Stimulated activated CD8-positive, alpha-beta memory T cell treated with anti-CD3 and anti-CD28 coated beads, Interleukin-7, amount 100 ng/mL, for 24 hours (primary cell): Measurements from ENCODE around the gene SHISA6.
"Not testable (repeated sequence)": the region's sequence is repeated elsewhere in the genome, so short reads cannot be mapped to it uniquely, and the experiment has no call there.

Experiments used
- DNase-seq: peaks from one replicate; pipeline ENCODE4 v3.0.0-alpha.2; 2020; ENCODE audit warnings: low read depth

SHISA6 gene

GRCh38 chr17:11267999-11268575 lies 27.1 kb downstream of the SHISA6 start:
- DNase-seq = no peak

DNA sequence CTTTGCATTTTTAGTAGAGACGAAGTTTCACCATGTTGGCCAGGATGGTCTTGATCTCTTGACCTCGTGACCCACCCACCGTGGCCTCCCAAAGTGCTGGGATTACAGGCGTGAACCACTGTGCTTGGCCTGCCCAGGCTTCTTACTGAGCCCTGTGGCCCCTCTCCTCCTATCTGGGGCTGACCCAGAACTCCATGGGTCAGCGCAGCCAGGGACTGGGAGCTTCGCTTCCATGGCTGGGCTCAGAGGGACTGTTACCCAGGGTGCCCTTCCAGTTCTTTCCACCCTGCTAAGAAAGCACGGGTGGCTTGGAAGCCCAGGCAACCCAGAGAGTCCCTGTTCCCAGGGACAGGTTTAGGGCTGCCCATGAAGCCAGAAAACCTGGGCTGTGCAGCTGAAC lies 28.2 kb downstream of the SHISA6 start:
- DNase-seq = no peak

DNA sequence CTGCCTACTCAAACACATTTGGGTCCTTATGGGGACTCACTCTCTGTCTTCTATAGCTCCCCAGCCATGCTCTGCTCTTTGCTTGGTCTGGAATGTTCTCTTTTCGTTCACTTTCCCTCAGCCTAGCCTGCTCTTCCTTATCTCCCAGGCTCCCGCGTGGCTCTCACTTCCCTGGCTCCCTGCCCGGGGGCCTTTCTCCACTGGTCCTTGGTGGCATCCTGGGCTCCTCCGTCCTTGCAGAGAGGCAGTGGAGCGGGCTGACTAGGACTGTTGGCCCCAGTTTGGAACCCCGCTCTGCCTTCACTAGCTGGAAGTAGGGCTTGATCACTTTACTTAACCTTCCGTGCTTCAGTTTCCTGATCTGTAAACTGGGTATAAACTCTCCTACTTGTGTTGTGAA lies 31.2 kb downstream of the SHISA6 start:
- DNase-seq = no peak

DNA sequence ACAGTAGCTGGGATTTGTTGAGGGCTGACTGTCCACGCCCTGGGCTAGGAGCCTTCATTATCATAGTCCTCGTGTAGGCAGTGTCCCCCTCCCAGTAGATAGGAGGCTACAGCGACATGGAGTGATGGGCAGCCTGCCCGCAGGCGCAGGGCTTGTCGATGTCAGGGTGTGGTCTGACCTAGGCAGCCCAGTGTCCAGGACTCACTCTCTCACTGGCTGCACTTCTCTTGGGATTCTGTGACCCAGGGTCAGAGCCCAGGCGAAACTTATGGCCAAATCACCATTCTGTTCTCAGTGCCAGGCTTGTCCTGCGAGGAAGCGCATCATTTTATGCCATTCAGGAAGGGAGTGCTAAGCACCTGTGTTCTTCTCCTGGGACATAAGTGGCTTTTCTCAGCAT lies 32.6 kb downstream of the SHISA6 start:
- no peak for DNase-seq

GRCh38 chr17:11274106-11274505 lies 33.1 kb downstream of the SHISA6 start:
- DNase-seq = no peak

- DNase-seq = no peak
These were observed 35.5 kb downstream of the SHISA6 start for GRCh38 chr17:11276486-11276885.

DNA sequence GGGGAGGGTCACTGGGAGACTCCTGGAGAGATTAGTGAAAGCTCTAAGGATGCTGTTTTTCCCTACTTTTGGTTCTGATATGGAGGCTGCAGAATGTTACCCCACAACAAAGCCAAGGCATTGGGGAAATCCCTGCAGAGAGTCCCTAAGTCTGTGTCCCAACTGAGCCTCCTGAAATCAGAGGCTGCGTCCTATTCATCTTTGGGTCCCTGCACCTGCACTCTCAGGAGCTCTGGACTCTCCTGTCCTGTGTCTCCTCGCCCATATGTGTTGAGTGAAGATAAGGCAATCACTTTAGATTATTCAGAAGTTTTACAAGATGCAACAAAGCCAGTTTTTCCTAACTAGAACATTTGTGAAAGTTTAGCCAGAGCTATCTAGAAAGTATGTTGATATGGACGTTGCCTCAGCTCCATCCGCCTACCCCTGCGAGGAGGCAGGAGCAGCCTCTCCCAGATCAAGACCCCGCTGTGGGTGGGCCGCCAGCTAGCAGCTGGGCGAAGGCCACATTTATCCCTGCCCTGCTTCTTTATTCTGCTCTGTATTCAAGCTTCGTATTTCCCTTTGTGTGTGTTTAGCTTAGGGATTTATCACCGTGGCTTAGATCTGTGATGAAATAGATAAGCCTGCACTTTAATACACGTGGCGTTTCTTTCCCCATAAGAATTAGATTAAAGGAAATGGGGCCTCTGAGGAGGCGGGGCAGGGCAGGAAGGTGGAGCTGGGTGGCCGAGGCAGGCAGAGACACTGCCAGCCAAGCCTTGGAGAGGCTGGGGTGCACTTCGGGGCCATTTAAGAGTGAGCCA lies 37.4 kb downstream of the SHISA6 start:
- DNase-seq = no peak

DNA sequence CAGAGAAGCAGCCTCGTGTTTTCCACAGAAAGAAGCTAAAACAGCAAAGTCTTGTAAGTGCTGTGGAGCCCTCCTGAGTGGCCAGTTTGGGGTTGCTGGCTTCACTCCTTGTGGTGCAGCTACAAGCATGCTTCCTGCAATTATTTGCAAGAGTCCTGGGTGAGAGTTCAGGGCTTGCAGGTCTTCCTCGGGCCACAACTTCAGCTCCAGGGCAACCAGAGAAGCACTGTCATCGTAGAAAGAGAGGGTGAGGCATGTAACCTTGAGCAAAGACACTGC lies 37.9 kb downstream of the SHISA6 start:
- no peak for DNase-seq

- no peak for DNase-seq
These were observed 38.8 kb downstream of the SHISA6 start for GRCh38 chr17:11279776-11280344.

- DNase-seq = no peak
These were observed 41.6 kb downstream of the SHISA6 start for GRCh38 chr17:11282586-11282985.

DNA sequence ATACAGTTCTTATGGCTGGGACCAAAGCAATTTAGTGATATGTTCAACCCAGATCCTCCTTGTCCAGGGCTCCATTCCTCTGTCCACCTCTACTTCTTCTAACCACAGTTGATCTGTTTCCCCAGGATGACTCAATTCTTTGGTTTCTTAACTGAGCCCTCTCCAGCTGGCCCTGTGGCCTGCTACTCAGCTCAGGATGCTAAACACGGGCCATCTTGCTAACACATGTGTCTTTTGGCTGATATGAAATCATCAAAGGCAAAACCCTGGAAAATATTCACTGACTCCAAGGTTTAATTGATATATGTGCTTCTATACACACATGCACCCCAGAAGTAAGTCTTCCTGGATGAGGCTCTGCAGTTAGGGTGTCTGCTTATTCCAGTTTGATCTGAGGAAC lies 43.8 kb downstream of the SHISA6 start:
- no peak for DNase-seq

DNA sequence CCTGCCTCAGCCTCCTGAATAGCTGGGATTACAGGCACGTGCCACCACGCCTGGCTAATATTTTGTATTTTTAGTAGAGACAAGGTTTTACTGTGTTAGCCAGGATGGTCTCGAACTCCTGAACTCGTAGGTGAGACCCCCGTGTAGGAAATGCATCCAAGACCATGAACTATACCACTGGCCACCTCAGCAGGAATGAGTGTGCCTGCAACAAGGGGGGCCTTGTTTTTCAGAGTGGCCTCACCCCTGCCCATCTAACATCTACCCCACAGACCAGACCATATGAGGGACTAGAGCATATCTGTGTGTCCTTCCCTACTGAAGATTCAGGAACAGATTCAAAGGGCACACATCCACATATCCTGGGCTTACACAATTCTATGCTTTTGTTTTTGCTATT lies 44.9 kb downstream of the SHISA6 start:
- DNase-seq = no peak

DNA sequence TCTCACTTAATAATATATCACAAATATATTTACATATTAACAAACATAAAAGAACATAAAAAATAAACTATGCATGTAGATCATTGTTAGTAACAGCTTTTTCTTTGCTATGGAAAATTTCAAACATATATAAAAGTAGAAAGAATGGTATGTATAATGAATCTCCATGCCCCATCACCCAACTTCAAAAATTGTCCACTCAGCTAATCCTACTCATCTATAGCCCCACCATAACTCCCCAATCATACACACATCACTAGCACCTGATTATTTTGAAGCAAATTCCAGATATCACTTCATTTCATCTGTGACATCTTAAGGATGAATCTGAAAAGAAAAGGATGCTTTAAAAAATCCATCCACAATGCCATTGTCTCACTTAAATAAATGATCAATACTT lies 46.8 kb downstream of the SHISA6 start:
- no peak for DNase-seq

DNA sequence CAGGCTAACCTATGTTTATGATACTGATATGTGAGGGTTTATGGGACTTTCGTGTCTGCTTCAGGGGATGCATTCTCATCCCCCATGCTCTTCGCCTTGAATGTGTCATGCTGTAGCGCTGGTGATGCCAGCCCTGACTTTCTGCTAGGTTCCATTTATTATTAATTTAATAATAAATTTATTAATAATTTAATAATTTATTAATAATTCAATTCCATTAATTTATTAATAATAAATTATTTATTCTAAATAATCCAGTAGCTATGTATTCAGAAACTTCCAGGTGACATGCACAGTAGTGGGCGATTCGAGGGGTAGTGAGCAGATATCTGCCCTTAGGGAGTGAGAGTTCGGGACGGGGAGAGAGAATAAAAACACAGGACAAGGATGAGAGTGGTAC lies 49.8 kb downstream of the SHISA6 start:
- DNase-seq = no peak

DNA sequence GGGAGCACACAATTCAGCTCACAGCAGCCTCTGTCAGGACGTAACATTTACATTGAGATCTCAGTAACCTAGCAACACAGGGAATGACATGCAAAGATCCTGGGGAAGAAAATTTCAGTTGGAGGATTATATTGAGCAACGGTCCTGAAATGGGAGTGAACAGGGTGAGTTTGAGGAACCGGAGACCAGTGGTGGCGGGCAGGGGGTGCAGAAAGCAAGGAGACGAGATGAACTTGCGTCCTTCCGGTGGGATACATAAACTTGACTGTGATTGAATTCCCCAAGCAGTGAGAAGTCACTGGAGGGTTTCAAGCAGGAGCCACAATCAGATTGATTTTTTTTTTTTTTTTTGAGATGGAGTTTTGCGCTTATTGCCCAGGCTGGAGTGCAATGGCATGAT lies 51.5 kb downstream of the SHISA6 start:
- no peak for DNase-seq

DNA sequence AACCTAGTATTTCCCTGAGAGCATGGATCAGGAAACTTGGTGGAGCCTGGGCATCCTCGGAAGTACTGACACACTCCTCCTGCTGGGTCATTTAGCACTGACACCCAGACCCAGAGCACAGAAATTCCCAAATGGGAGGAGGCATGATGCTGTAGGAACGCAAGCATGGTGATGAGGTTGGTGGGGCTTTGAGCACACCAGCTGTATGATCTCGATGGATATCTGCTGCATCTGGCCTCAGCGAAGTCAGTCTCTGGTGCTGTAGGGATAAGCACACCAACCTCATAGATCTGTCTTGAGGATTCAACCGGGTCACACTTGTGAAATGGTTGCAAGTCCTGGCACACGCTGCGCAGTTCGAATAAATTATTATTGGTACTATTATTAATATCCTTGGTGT lies 52.5 kb downstream of the SHISA6 start:
- no peak for DNase-seq

DNA sequence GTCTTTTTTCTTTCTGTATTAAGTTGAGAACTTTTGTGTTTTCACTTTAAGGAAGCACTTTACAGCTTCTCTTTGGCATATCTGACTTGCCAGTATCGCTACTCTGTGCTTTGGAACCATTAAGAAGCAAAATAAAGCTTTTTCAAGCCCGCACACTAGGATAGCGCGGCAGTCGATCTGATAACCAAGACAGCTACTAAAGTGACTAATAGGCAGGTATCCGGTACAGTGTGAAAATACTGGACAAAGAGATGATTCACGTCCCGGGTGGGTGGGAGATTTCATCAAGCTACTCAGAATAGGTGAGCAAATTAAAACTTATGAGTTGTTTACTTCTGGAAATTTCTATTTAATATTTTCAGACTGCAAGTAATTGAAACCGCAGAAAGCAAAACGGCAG lies 53.8 kb downstream of the SHISA6 start:
- DNase-seq = no peak

DNA sequence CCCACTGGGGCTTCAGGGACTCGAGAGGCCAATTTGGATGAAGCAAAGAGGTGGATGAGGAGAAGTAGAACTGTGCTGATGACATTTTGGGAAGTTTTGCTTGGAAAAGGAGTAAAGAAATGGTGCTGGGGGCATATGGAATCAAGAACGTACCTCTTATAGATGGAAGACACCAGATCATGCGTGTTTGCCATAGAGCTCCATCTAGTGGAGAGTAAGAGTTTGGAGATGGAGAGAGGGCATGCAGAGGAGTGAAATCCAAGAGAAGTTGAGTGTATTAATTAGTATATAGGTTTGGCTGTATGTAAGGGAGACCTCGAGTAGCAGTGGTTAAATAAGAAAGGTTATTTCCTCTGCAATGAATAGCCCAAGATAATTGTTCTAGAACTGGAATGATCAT lies 56.0 kb downstream of the SHISA6 start:
- no peak for DNase-seq

GRCh38 chr17:11298401-11298800 lies 57.4 kb downstream of the SHISA6 start:
- DNase-seq = no peak

DNA sequence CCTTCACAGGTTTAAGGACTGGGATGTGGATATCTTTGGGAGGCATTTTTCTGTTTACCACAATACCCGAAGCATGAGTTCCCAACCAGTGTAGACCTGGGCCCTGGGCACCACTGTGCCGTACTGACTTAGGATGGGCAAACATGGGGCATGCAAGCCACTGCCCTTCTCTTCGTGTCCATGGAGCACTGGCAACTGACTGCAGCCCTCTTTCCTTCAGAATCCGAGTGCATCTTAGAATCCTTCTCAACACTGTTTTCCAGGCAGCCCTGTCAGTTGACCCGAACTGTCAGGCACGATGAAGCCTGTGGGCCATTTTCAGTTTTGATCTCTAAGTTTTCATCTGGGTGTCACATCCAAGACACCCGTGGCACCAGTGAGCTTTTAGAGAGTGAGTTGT lies 59.2 kb downstream of the SHISA6 start:
- DNase-seq = no peak

DNA sequence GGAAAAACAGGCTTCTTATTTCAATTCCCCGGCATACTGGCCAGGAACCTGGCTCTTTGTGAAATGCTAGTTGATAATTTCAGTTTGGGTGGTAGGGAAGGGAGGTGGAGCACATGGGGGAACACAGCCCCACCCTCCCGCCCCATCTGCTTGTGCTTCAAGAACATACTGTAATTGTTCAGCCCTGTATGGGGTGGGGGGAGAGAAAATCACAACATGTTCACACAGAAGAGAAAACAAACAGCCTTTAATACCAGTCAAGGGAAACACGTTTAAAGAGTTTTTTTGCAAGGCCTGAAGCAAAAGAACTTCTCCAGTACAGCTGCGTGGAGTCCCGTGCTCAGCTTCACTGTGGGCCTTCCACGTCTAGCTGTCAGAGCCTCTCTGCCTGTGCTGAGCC lies 59.7 kb downstream of the SHISA6 start:
- no peak for DNase-seq

DNA sequence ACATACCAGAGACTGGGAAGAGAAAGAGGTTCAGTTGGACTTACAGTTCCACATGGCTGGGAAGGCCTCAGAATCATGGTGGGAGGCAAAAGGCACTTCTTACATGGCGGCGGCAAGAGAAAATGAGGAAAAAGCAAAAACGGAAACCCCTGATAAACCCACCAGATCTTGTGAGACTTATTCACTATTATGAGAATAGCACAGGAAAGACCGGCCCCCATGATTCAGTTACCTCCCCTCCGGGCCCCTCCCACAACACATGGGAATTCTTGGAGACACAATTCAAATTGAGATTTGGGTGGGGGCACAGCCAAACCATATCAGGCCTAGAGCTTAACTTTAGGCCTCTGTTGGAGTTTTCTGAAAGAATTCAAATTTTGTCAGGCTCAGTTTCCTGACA lies 60.9 kb downstream of the SHISA6 start:
- DNase-seq = not testable (repeated sequence)

DNA sequence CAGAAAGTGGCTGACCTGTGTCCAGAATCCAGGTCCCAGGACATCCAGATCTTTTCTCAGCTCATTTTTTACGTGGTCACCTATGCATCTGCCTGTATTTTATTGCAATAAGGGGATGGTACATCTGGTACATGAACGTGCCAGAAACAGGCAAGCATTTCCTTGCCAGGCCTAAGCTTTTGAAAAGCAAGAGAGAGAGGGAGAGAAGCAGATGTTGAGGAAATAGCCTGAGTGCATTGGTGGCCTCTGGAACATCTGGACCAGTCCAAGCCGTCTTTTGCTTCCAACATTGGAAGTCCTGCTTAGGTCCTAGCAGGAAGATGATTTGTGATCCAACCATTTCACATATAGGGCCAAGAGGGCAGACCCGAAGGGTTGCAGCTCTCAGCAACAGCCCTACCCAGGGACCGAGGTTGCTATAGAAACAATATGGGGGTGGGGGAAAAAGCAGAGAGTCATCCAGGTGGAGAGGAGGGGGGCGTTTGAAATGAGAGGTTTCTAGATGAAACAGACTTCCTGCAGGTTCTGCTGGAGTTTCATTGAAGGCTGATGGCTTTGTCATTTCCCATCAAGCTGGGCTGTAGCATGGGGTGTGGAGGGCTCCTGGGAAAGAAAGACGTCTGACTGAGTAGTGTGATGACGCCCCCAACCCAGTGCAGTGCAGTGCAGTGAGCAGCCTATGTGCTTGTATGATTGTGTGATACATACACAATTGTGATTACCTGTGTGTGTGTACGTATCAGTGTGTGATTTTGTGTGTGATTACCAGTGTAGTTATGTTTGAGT lies 61.6 kb downstream of the SHISA6 start:
- no peak for DNase-seq
